Endothelial cell of umbilical vein (primary cell): Measurements from ENCODE around the gene PLBD2. TPM values are rescaled to one million over a fixed set of nuclear protein-coding genes. Genes with fewer than 3 reads are reported as not detected.

ENCODE experiments used
- BruUV-seq: library from RNA; stranded (reverse); fragments of 400-500 nt; replicated peaks from 2 replicates; lab custom pipeline; 2021; lab: Mats Ljungman, UMichigan
- CTCF ChIA-PET: fragments of 300-600, 350-600 bp; sonication (Branson Sonifier 250); formaldehyde crosslinking; loops from one replicate; lab custom pipeline; 2021; ENCODE audit warnings: antibody characterized with exemption, inconsistent platforms; lab: Charles Lee
- POLR2A ChIA-PET: fragments of 300-600, 350-600 bp; sonication (Branson Sonifier 250); formaldehyde crosslinking; loops from one replicate; lab custom pipeline; 2021; ENCODE audit warnings: antibody characterized with exemption, inconsistent platforms; lab: Charles Lee
- DNase-seq: peaks from one replicate; pipeline ENCODE4 v3.0.0-alpha.2; 2011; ENCODE audit warnings: low read depth, low spot score
- FAIRE-seq: peaks from 2 replicates; lab custom pipeline; 2011; peaks lifted over from hg19 to GRCh38; lab: Jason Lieb, UNC
- H2AFZ ChIP-seq: 2 replicates; pipeline ENCODE4 v1.6.0; 2012; ENCODE audit warnings: low read depth, low read length, control low read depth, inconsistent platforms
- H3K27ac ChIP-seq: 2 replicates; pipeline ENCODE4 v1.5.1; 2011; ENCODE audit warnings: low read depth, mild to moderate bottlenecking, control low read depth, low read length, moderate library complexity; ENCODE audit not compliant: insufficient read depth
- H3K27me3 ChIP-seq, 2 experiments: 2 replicates each; pipeline versions ENCODE4 v1.6.0 to v1.6.1; 2011; ENCODE audit warnings: low read length in 2 of 2, mixed read lengths in 1 of 2; ENCODE audit not compliant: control insufficient read depth in 2 of 2, insufficient read depth in 2 of 2
- H3K36me3 ChIP-seq, 2 experiments: 2 replicates in 1 of 2; 3 replicates in 1 of 2; pipeline ENCODE4 v1.5.1; 2011; ENCODE audit warnings: low read length in 2 of 2, mild to moderate bottlenecking in 1 of 2, moderate library complexity in 1 of 2; ENCODE audit not compliant: control insufficient read depth in 2 of 2, insufficient read depth in 2 of 2; ENCODE audit errors: extremely low read depth in 1 of 2
- H3K4me1 ChIP-seq: 3 replicates; pipeline ENCODE4 v1.5.1; 2011; ENCODE audit warnings: mild to moderate bottlenecking, low read length; ENCODE audit not compliant: control insufficient read depth, insufficient read depth; ENCODE audit errors: extremely low read depth
- H3K4me2 ChIP-seq: 2 replicates; pipeline ENCODE4 v1.6.1; 2011; ENCODE audit warnings: low read length, control low read depth, mixed read lengths; ENCODE audit not compliant: insufficient read depth
- H3K4me3 ChIP-seq, 3 experiments: fragments of 200-600 bp in 1 of 3; sonication (generic), shearing (Covaris generic) in 1 of 3; replicated peaks in 1 of 3; 2 replicates each; pipeline ENCODE4 v1.5.1; 2011 to 2016; ENCODE audit warnings: control low read depth in 3 of 3, low read length in 3 of 3, mild to moderate bottlenecking in 2 of 3, inconsistent platforms in 1 of 3, low read depth in 1 of 3, moderate library complexity in 1 of 3; ENCODE audit not compliant: insufficient read depth in 1 of 3
- H3K79me2 ChIP-seq: 2 replicates; pipeline ENCODE4 v1.6.0; 2012; ENCODE audit warnings: low read length, inconsistent platforms; ENCODE audit not compliant: control insufficient read depth, insufficient read depth
- H3K9ac ChIP-seq: replicated peaks from 2 replicates; pipeline ENCODE3; 2011; ENCODE audit warnings: low read length, control low read depth; ENCODE audit not compliant: insufficient read depth; ENCODE audit errors: extremely low read depth
- H3K9me1 ChIP-seq: replicated peaks from 3 replicates; pipeline ENCODE4 v1.6.0; 2011; ENCODE audit warnings: mild to moderate bottlenecking, low read length; ENCODE audit not compliant: control insufficient read depth, insufficient read depth; ENCODE audit errors: extremely low read depth
- H3K9me3 ChIP-seq: replicated peaks from 2 replicates; pipeline ENCODE4 v1.5.1; 2012; ENCODE audit warnings: low read length, inconsistent platforms; ENCODE audit not compliant: control insufficient read depth, insufficient read depth
- H4K20me1 ChIP-seq: replicated peaks from 2 replicates; pipeline ENCODE3; 2011; ENCODE audit warnings: mild to moderate bottlenecking, low read length; ENCODE audit not compliant: control insufficient read depth, insufficient read depth; ENCODE audit errors: extremely low read depth
- EZH2 ChIP-seq: IDR thresholded peaks from 2 replicates; pipeline ENCODE4 v1.6.1; 2012; ENCODE audit warnings: borderline replicate concordance, low read depth, mild to moderate bottlenecking, moderate library complexity, low read length, inconsistent platforms; ENCODE audit not compliant: severe bottlenecking
- FOS ChIP-seq: IDR thresholded peaks from 2 replicates; pipeline ENCODE4 v1.6.1; 2011; ENCODE audit warnings: mild to moderate bottlenecking, low read length, moderate library complexity, borderline replicate concordance; ENCODE audit not compliant: insufficient read depth
- GATA2 ChIP-seq: IDR thresholded peaks from 2 replicates; pipeline ENCODE4 v1.7.0; 2011; ENCODE audit warnings: low read depth, mild to moderate bottlenecking, moderate library complexity, mixed read lengths, low read length; ENCODE audit not compliant: insufficient read length, insufficient read depth
- JUN ChIP-seq: IDR thresholded peaks from 2 replicates; pipeline ENCODE4 v1.6.1; 2011; ENCODE audit warnings: borderline replicate concordance, low read depth; ENCODE audit not compliant: insufficient read length, insufficient read depth
- MYC ChIP-seq: IDR thresholded peaks from one replicate; pipeline ENCODE4 v1.6.1; 2011; ENCODE audit warnings: mild to moderate bottlenecking, low read depth, low read length
- POLR2A ChIP-seq: IDR thresholded peaks from 2 replicates; pipeline ENCODE4 v1.6.1; 2012; ENCODE audit warnings: low read depth, mild to moderate bottlenecking, control low read depth, low read length
- POLR2AphosphoS5 ChIP-seq: IDR thresholded peaks from 2 replicates; pipeline ENCODE4 v1.6.1; 2012; ENCODE audit warnings: low read depth, mild to moderate bottlenecking, control low read depth, low read length, moderate library complexity; ENCODE audit not compliant: insufficient read depth
- dilution Hi-C: fragments of 300-500 bp; cut with MboI; formaldehyde crosslinking; loops from one replicate; pipeline ENCODE4 v1.15.0; 2019; ENCODE audit warnings: low sequenced_read_pairs; ENCODE audit not compliant: extremely low pct_ligation_motif_present
- intact Hi-C: fragments of 100-400 bp; cut with micrococcal nuclease; formaldehyde crosslinking; loops from one replicate; pipeline ENCODE4 v1.10.0; 2022
- polyA plus RNA-seq, 4 experiments: library from polyadenylated mRNA; depleted of rRNA in 3 of 4; stranded (reverse) in 3 of 4; unstranded in 1 of 4; fragments of >200 nt; gene quantifications; 2 replicates each; pipeline versions ENCODE4 v1.2.1 to v1.2.3, GENCODE V29; 2011 to 2012; ENCODE audit warnings: missing spikeins in 1 of 4
- total RNA-seq: library from RNA; stranded (reverse); gene quantifications from 2 replicates; pipeline ENCODE4 v1.2.3, GENCODE V29; 2021
- TF ChIP-seq, protein P1 (sequence below), 2 donors: IDR thresholded peaks; 1 replicate in 1 of 2; 2 replicates in 1 of 2; pipeline ENCODE4 v1.5.1; 2011; ENCODE audit warnings: low read length in 2 of 2, mild to moderate bottlenecking in 2 of 2, moderate library complexity in 2 of 2, control low read depth in 1 of 2, inconsistent platforms in 1 of 2, low read depth in 1 of 2; ENCODE audit not compliant: insufficient read depth in 1 of 2; ENCODE audit errors: extremely low read depth in 1 of 2
- TF ChIP-seq, protein P2 (sequence below): IDR thresholded peaks from 2 replicates; pipeline ENCODE4 v1.6.1; 2011; ENCODE audit not compliant: insufficient read depth, insufficient read length

The PLBD2 gene
- total and polyA plus RNA-seq, 2 donors (not counting 3 experiments of a cell fraction or from before 2014, with no cell fraction given), result 24.4 to 46.8 TPM

DNA sequence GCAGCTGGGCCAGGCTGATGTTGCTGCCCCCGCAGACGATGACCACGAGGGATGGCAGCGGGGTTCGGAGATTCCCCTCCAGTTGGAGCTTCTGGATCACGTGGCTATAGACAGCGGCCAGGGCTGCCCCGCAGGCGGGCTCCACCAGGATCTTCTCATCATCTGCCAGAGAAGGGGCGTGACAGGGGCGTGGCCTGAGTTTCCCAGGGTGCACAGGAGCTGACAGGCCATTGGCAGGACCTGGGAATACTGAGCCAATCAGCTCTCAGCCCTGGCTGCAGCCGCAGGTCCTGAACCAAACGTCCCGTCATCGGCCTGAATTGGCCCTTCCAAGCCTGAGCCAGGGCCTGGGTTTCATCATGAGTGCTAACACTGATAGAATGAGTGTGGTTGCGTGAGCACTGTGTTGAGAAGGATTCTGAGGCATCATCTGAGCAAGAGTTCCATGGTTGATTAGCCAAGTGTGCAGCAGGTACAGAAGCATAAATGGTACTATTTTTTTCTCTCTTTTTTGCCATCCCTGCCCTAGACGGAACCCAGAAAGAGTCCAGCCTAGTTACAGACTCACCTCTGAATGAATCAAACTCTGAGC is 34.7 kb downstream of the PLBD2 start:
- Histone ChIP-seq H3K36me3 (no peaks in the 10 kb centered on the region), H3K9me3 (no peaks in the 10 kb centered on the region), H3K4me2 (no peak overlapping the region), H3K4me3 (no peak overlapping the region), H3K27me3 (no peaks in the 10 kb centered on the region), H3K9ac (no peak overlapping the region), H3K4me1 (no peaks in the 10 kb centered on the region), H4K20me1 (no peaks in the 10 kb centered on the region), H3K79me2 (no peaks in the 10 kb centered on the region), H2AFZ (no peak overlapping the region), H3K27ac (no peak overlapping the region), H3K9me1 (no peaks in the 10 kb centered on the region)
- dilution Hi-C loops, result no loop called here
- no peak for TF ChIP-seq JUN
- TF ChIP-seq EZH2, result no peak
- no peak for TF ChIP-seq FOS
- TF ChIP-seq, protein P1, sequence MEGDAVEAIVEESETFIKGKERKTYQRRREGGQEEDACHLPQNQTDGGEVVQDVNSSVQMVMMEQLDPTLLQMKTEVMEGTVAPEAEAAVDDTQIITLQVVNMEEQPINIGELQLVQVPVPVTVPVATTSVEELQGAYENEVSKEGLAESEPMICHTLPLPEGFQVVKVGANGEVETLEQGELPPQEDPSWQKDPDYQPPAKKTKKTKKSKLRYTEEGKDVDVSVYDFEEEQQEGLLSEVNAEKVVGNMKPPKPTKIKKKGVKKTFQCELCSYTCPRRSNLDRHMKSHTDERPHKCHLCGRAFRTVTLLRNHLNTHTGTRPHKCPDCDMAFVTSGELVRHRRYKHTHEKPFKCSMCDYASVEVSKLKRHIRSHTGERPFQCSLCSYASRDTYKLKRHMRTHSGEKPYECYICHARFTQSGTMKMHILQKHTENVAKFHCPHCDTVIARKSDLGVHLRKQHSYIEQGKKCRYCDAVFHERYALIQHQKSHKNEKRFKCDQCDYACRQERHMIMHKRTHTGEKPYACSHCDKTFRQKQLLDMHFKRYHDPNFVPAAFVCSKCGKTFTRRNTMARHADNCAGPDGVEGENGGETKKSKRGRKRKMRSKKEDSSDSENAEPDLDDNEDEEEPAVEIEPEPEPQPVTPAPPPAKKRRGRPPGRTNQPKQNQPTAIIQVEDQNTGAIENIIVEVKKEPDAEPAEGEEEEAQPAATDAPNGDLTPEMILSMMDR (IDR thresholded peaks at IDR 0.05; ENCODE audit: extremely low read depth in 1 of 2, insufficient read depth in 1 of 2, low read depth in 1 of 2, low read length in 2 of 2), result no peak
- no peak for TF ChIP-seq POLR2AphosphoS5
- TF ChIP-seq GATA2, result no peak
- no peak for TF ChIP-seq POLR2A
- no peak for TF ChIP-seq MYC
- TF ChIP-seq, protein P2, sequence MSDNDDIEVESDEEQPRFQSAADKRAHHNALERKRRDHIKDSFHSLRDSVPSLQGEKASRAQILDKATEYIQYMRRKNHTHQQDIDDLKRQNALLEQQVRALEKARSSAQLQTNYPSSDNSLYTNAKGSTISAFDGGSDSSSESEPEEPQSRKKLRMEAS, result no peak
- intact Hi-C loops, result no loop called here
- CTCF ChIA-PET, result no interaction called here
- no TSS peak for BruUV-seq
- no peak for DNase-seq
- FAIRE-seq, result no peak
- POLR2A ChIA-PET, result no interaction called here
